DOHH2 (cell line): ENCODE results near the gene PCED1B.

Source experiments
- CTCF ChIP-seq: fragments of 200-600 bp; sonication (generic); IDR thresholded peaks from one replicate; pipeline ENCODE4 v1.5.1; 2014; ENCODE audit warnings: antibody characterized with exemption, mild to moderate bottlenecking, low read depth, low read length; ENCODE audit not compliant: poor library complexity, severe bottlenecking
- EZH2phosphoT487 ChIP-seq: fragments of 200-600 bp; sonication (generic); IDR thresholded peaks from 2 replicates; pipeline ENCODE4 v1.6.1; 2017; ENCODE audit warnings: borderline replicate concordance, mild to moderate bottlenecking, antibody characterized with exemption, low read length, moderate library complexity, mixed read lengths

GRCh38 chr12:47033081-47033480 is 46.3 kb upstream of the PCED1B start:
- TF ChIP-seq CTCF (no peak), EZH2phosphoT487 (no peak)
